GM18909 (cell line): ENCODE measurements around the gene WFDC13.
"Not testable (repeated sequence)": the region's sequence is repeated elsewhere in the genome, so short reads cannot be mapped to it uniquely, and the experiment has no call there.

Source experiments
- ATAC-seq: cut with Tn5 transposase; IDR thresholded peaks from one replicate; pipeline ENCODE4 v1.9.1; 2021; ENCODE audit warnings: mild to moderate bottlenecking; ENCODE audit not compliant: unreplicated experiment, poor library complexity

Gene WFDC13

GRCh38 chr20:45701873-45702272 is at the start of gene WFDC13:
TSS of gene WFDC13 (plus strand) at chr20:45702038. CDS start at chr20:45702124, 86 bp downstream.
- ATAC-seq = no peak

GRCh38 chr20:45657038-45657437 is 44.8 kb upstream of the WFDC13 start:
- ATAC-seq = not testable (repeated sequence)

GRCh38 chr20:45670139-45670538 is 31.7 kb upstream of the WFDC13 start, which contains the start of gene WFDC11:
TSS of gene WFDC11 (minus strand) at chr20:45670239. CDS start at chr20:45650600, 19,639 bp downstream.
- ATAC-seq = no peak

DNA sequence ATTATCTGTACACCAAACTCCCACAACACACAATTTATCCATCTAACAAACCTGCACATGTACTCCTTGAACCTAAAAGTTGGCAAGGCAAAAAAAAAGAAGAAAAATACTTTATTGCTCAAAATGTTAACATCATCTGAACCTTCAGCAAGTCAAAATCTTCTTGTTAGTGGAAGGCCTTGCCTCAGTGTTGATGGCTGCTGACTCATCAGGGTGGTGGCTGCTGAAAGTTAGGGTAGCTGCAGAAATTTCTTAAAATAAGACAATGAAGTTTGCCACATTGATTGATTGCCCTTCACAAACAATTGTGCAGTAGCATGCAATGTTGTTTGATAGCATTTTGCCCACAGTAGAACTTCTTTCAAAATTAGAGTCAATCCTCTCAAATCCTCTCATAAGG is 29.1 kb upstream of the WFDC13 start:
- no peak for ATAC-seq

DNA sequence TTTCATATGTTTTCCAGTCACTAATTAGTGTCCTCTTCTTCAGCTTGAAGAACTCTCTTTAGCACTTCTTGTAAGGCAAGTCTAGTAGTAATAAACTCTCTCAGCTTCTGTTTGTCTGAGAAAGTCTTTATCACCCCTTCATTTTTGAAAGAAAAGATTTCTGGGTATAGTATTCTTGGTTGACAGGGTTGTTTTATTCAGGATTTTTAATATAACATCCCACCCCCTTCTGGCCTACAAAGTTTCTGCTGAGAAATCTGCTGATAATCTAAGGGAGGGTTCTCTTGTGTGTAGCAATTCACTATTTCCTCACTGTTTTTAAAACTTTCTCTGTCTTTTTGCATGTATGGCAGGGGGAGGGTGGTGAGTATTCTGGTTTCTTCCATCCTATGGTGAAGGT is 22.2 kb upstream of the WFDC13 start:
- no peak for ATAC-seq

GRCh38 chr20:45685896-45686295 is 15.9 kb upstream of the WFDC13 start:
- ATAC-seq = no peak

- ATAC-seq = not testable (repeated sequence)
Measured at GRCh38 chr20:45693346-45693745, 8.5 kb upstream of the WFDC13 start.

GRCh38 chr20:45695496-45695895 is 6.3 kb upstream of the WFDC13 start:
- no peak for ATAC-seq

DNA sequence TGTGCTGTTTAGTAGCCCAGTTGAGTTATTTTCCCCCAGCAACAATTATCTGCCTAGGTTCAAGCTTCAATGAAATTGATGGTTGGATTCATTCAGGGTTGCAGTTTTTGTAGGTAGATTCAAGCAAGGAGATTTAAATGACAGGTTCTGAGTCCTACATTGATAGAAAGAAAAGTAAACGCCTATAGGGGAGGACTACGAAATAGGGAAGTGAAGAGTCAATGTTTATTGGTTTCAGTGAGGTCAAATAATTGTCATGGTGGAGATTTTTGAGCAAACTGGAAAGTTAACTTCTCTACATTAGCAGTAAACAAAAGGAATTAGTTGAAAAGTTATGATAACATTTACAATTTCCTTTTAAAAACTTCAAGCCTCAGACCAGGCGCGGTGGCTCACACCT is 734 bp upstream of the WFDC13 start:
- ATAC-seq = no peak

DNA sequence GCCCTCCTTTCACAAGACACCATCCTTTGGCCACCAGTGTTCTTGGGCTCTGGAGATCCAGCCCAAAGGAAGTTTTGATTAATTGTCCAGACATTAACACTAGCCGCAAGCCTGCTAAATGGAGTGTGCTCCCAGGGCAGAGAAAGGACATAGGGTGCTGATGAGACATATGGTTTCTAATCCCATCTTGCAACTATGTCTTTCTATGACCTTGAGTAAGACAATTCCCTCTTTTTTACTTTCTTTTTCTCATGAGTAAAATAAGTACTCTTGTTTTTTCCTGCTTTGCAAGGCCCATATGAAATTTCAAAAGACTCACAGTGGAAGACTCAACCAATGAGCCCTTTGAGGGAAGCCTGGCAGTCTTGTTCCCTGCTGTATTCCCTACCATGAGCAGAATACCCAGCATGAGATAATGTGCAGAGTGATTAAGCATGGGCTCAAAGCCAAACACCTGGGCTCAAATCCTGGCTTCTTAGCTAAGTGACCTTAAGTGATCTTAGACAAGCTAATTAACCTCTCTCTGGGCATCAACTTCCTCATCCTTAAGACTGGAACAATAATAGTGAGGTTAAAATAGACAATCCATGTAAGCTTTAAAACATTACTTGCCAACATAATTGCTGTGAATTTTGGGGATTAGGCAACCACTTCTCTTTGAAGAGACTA is 3.3 kb downstream of the WFDC13 start, which contains the start of gene WFDC10B:
WFDC10B (minus strand) TSS at position 51 of the 669 bp plus-strand sequence. CDS start 19,027 bp downstream, outside the sequence.
- no peak for ATAC-seq

- ATAC-seq = not testable (repeated sequence)
Measured at GRCh38 chr20:45716141-45716688, 14.4 kb downstream of the WFDC13 start.

DNA sequence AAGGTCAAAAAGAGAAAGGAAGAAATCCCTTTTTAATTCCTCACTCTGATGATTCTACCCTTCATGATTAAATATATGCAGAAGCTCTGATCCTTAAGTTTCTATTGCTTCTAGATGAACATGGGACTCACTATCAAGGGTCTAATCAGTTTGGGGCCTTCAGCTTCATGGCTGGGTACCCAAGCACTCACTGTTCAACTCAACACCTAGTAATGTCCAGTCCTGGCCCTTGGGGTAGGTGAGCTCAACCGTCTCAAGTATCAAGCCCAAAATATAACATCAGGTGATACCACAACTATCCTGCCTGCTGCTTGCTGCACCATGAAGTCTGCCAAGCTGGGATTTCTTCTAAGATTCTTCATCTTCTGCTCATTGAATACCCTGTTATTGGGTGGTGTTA is 20.2 kb downstream of the WFDC13 start, which contains the start of gene SPINT4:
SPINT4 (plus strand) TSS at position 301 of the 400 bp plus-strand sequence; CDS start at position 322, 21 bp downstream.
- no peak for ATAC-seq

DNA sequence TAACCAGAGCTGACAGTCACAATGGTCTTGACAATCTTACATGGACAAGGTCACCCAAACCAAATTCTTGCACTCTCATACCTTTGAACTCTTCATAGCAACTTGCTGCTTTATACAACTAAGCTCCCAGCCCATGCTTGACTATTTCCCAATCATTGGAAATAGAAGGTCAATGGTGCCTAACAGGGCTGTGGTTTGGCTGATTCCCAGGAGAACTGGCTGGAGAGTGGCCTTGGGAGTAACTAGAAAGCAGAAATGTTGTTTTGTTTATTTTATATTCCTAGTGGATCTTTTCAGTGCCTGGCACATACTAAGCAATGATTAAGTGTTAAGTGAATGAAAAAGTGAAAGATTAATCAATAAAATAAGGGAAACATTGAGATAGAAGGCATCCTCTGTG is 23.3 kb downstream of the WFDC13 start:
- ATAC-seq = no peak

DNA sequence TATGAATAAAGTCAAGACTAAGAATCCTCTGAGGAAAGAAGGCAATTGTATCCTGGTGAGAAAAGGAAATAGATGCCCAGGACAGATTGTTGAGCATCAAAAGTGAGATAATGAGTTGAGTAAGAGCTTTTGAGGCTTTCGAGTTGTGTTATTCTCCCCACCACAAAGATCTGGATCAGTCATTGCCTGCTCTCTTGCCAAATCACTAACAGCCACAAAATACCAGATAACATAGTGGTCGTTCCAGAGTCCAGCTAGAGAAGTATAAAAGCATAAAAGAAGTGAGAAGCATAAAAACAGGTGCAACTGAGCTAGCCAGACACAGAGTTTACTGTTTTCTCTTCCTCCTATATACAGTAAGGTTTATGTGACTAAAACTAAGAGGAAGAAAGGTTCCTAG is 25.2 kb downstream of the WFDC13 start:
- ATAC-seq = no peak

- ATAC-seq = no peak
Measured at GRCh38 chr20:45732199-45732598, 30.4 kb downstream of the WFDC13 start.

DNA sequence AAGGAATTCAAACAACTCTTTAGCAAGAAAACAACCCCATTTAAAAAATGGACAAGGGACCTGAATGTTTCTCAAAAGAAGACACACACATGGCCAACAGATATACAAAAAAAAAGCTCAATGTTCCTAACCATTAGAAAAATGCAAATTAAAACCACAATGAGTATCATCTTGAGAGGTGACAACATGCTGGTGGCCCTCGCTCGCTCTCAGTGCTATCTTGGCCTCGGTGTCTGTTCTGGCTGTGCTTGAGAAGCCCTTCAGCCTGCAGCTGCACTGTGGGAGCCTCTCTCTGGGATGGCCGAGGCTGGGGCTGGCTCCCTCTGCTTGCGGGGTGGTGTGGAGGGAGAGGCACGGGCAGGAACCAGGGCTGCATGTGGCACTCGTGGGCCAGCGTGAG is 33.7 kb downstream of the WFDC13 start:
- ATAC-seq = no peak

GRCh38 chr20:45735988-45736387 is 34.1 kb downstream of the WFDC13 start:
- ATAC-seq = no peak

DNA sequence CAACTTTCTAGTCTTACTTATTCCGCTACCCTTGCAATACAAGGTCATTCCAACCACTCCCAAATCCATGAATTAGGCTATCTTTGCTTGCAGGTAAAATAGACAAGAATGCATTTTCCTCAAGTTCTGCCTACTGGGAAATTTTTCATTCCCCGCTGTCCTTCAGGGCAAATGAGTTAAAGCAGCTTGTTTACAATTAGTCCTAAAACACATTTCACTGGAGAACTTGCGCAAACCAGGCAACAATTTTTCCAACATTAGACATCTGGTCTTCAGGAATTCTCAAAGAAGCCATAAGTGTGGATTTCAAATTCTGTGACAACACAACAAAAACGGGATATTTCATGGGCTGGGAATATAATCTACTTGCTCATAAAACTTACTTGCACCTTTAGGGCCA is 40.8 kb downstream of the WFDC13 start:
- ATAC-seq = no peak

- no peak for ATAC-seq
Measured at GRCh38 chr20:45745015-45745414, 43.2 kb downstream of the WFDC13 start.

DNA sequence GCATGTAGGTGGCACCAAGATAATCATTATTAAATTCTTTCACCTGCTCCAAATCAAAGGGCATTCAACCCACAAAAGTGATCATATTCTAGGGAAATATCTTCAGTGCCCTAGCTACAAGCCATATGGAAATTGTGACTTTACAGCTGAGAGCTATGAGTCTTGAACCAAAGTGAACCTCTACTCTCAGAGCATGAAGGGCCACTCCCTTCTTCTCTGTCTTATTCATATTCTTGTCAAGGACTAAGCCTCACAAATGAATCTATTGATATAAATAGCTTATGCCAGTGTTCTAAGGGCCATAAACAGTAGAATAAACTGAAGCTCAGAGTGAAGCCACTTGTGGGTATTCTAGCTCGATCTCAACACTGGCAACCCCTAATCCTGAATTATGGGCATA is 49.9 kb downstream of the WFDC13 start:
- ATAC-seq = no peak

GRCh38 chr20:45752746-45753145 is 50.9 kb downstream of the WFDC13 start:
- no peak for ATAC-seq

- no peak for ATAC-seq
Measured at GRCh38 chr20:45758096-45758495, 56.3 kb downstream of the WFDC13 start.
